ENCODE results near the gene LRRC58. TPM values are rescaled to one million over a fixed set of nuclear protein-coding genes. Genes with fewer than 3 reads are reported as not detected.

LRRC58 gene
- total RNA-seq, 1 experiment from 2014 or later: 29.5 TPM

- DNase-seq (ENCODE audit: low read depth, low spot score) (no peak), ATAC-seq (no peak)
- Histone ChIP-seq H3K9me3 (ENCODE audit: control insufficient read depth, insufficient read depth, low read depth, low read length) (no peaks in the 10 kb centered on the region), H3K4me1 (ENCODE audit: control insufficient read depth, insufficient read depth, low read length) (no peaks in the 10 kb centered on the region), H3K27me3 (ENCODE audit: control insufficient read depth, insufficient read depth, low read length) (peaks cover 40% of the 10 kb centered on the region), H3K36me3 (ENCODE audit: control insufficient read depth, insufficient read depth, low read length) (no peaks in the 10 kb centered on the region), H3K4me3 (ENCODE audit: low read depth in 2 of 2, low read length in 2 of 2) (no peak overlapping the region), H3K27ac (ENCODE audit: low read length) (no peak overlapping the region)
- TF ChIP-seq POLR2AphosphoS5 (IDR thresholded peaks at IDR 0.05; ENCODE audit: low read depth, low read length) (no peak), REST (IDR thresholded peaks at IDR 0.05; ENCODE audit: insufficient read depth in 1 of 2, low read depth in 2 of 2, low read length in 1 of 2) (no peak), SIN3A (IDR thresholded peaks at IDR 0.05; ENCODE audit: borderline replicate concordance, insufficient read depth, low read depth, low read length) (no peak), TCF7L2 (IDR thresholded peaks at IDR 0.05; ENCODE audit: low read depth, low read length) (no peak), CTCF (IDR thresholded peaks at IDR 0.05) (no peak)
- in situ Hi-C loops (cut with HindIII; ENCODE audit: low pct_unique_long_range_greater_than_20kb, low sequenced_read_pairs) (no loop called here), intact Hi-C loops (cut with micrococcal nuclease; ENCODE audit: unreplicated experiment) (no loop called here)
- ChIA-PET CTCF (no interaction called here), POLR2A (no interaction called here)
- no TSS peak for BruUV-seq (replicated peaks)
These were observed 19.0 kb upstream of the LRRC58 start for GRCh38 chr3:120368172-120368571.

- no peak for ATAC-seq
- TF ChIP-seq CTCF (IDR thresholded peaks at IDR 0.05): no peak
- TF ChIP-seq SIN3A (IDR thresholded peaks at IDR 0.05; ENCODE audit: borderline replicate concordance, insufficient read depth, low read depth, low read length): no peak
- TF ChIP-seq REST (IDR thresholded peaks at IDR 0.05; ENCODE audit: insufficient read depth in 1 of 2, low read depth in 2 of 2, low read length in 1 of 2): no peak
- no peak for TF ChIP-seq TCF7L2 (IDR thresholded peaks at IDR 0.05; ENCODE audit: low read depth, low read length)
- TF ChIP-seq POLR2AphosphoS5 (IDR thresholded peaks at IDR 0.05; ENCODE audit: low read depth, low read length): no peak
- no peak for DNase-seq (ENCODE audit: low read depth, low spot score)
- Histone ChIP-seq H3K27me3 (ENCODE audit: control insufficient read depth, insufficient read depth, low read length) (peaks cover 37% of the 10 kb centered on the region), H3K9me3 (ENCODE audit: control insufficient read depth, insufficient read depth, low read depth, low read length) (no peaks in the 10 kb centered on the region), H3K4me3 (ENCODE audit: low read depth in 2 of 2, low read length in 2 of 2) (no peak overlapping the region), H3K27ac (ENCODE audit: low read length) (no peak overlapping the region), H3K36me3 (ENCODE audit: control insufficient read depth, insufficient read depth, low read length) (no peaks in the 10 kb centered on the region), H3K4me1 (ENCODE audit: control insufficient read depth, insufficient read depth, low read length) (no peaks in the 10 kb centered on the region)
- in situ Hi-C loops (cut with HindIII; ENCODE audit: low pct_unique_long_range_greater_than_20kb, low sequenced_read_pairs): no loop called here
- CTCF ChIA-PET: no interaction called here
- intact Hi-C loops (cut with micrococcal nuclease; ENCODE audit: unreplicated experiment): no loop called here
- no TSS peak for BruUV-seq (replicated peaks)
- POLR2A ChIA-PET: no interaction called here
These were observed 15.7 kb upstream of the LRRC58 start for GRCh38 chr3:120364821-120365220.
